ENCODE measurements around the gene SLC25A20. TPM values are rescaled to one million over a fixed set of nuclear protein-coding genes. Genes with fewer than 3 reads are reported as not detected.

The SLC25A20 gene
- total RNA-seq, 4 donors from 2014 or later, result 29.7 to 138 (median 68.9) TPM

DNA sequence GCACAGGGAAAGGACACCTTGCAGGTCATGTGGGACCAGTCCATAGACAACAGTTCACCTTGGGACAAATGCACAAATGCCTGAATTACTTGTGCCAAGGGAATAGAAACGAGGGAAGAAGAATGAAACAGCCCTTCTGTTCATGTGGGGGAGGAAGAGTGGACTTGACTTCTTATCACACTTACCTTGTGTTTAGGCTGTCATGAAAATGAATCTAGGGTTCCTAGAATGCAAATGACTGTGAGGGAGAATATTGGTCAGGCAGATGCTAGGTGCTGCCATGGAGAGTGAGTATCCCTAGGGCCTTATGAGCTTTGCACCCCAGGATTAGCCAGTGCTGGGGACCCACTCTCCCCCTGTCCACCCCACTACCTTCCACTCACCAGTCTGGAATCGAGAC, 40.0 kb downstream of the SLC25A20 start:
- DNase-seq, result no peak
- peaks cover 0 to 7% (median 0%) of the 10 kb centered on the region in 4 donors for H3K4me1 ChIP-seq
- no peak overlapping the region for H3K27ac ChIP-seq
- no peaks in the 10 kb centered on the region for H3K27me3 ChIP-seq
- no peaks in the 10 kb centered on the region for H3K9me3 ChIP-seq
- peaks cover 0 to 53% (median 0%) of the 10 kb centered on the region in 3 donors for H3K36me3 ChIP-seq
- TF ChIP-seq POLR2A (IDR thresholded peaks at IDR 0.05), result no peak
- TF ChIP-seq, protein P1, sequence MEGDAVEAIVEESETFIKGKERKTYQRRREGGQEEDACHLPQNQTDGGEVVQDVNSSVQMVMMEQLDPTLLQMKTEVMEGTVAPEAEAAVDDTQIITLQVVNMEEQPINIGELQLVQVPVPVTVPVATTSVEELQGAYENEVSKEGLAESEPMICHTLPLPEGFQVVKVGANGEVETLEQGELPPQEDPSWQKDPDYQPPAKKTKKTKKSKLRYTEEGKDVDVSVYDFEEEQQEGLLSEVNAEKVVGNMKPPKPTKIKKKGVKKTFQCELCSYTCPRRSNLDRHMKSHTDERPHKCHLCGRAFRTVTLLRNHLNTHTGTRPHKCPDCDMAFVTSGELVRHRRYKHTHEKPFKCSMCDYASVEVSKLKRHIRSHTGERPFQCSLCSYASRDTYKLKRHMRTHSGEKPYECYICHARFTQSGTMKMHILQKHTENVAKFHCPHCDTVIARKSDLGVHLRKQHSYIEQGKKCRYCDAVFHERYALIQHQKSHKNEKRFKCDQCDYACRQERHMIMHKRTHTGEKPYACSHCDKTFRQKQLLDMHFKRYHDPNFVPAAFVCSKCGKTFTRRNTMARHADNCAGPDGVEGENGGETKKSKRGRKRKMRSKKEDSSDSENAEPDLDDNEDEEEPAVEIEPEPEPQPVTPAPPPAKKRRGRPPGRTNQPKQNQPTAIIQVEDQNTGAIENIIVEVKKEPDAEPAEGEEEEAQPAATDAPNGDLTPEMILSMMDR (IDR thresholded peaks at IDR 0.05), result no peak
- no peak overlapping the region for H3K4me3 ChIP-seq

DNA sequence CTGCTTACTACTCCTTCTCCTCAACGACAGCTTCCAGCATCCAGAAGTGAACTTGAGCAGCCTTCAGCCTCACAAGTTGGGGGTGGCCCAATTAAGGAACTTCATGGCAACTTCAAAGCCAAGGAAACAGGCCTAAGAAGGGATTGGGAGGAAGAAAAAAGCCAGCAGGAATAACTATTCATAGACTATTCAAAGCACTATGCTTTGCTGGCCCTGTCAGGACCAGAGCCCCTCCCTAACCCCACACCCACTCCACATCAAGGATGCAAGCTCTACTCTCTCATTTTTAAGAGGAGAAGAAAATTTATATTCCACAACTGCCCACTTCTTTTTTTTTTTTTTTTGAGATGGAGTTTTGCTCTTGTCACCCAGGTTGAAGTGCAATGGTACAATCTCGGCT, 41.0 kb downstream of the SLC25A20 start:
- H3K36me3 ChIP-seq, result peaks cover 0 to 53% (median 0%) of the 10 kb centered on the region in 3 donors
- H3K27me3 ChIP-seq, result no peaks in the 10 kb centered on the region
- H3K4me1 ChIP-seq, result peaks cover 0 to 10% (median 0%) of the 10 kb centered on the region in 4 donors
- H3K27ac ChIP-seq, result no peak overlapping the region
- no peak overlapping the region for H3K4me3 ChIP-seq
- no peak for DNase-seq
- no peaks in the 10 kb centered on the region for H3K9me3 ChIP-seq
- TF ChIP-seq, protein P1 (IDR thresholded peaks at IDR 0.05), result no peak
- TF ChIP-seq POLR2A (IDR thresholded peaks at IDR 0.05), result no peak

DNA sequence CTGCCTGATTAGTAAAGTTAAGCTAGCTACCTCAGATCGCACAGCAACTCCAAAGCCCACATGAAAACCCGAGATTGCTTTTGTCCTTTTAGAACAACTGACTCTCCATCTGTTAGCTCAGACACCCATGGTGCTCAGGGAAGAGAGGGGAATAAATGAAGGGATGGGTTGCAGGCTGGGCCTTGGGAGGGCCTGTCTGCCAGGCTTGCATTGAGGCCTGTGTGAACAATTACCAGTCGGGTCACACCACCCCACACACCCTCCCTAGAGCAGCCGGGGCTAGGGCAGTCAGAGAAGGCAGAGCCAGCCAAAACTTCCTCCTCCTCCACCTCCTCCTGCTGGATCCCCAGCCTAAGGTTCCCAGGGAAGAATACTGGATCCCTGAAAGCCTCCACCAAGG, 42.2 kb downstream of the SLC25A20 start:
- Histone ChIP-seq H3K4me3 (no peak overlapping the region), H3K9me3 (no peaks in the 10 kb centered on the region), H3K27me3 (no peaks in the 10 kb centered on the region), H3K4me1 (peaks cover 0 to 10% (median 0%) of the 10 kb centered on the region in 4 donors), H3K27ac (peak overlapping the region in 2 of 4 donors; percentile 10 to 73), H3K36me3 (peaks cover 0 to 49% (median 0%) of the 10 kb centered on the region in 3 donors)
- TF ChIP-seq POLR2A (IDR thresholded peaks at IDR 0.05), result no peak
- TF ChIP-seq, protein P1 (IDR thresholded peaks at IDR 0.05), result no peak
- DNase-seq, result no peak

DNA sequence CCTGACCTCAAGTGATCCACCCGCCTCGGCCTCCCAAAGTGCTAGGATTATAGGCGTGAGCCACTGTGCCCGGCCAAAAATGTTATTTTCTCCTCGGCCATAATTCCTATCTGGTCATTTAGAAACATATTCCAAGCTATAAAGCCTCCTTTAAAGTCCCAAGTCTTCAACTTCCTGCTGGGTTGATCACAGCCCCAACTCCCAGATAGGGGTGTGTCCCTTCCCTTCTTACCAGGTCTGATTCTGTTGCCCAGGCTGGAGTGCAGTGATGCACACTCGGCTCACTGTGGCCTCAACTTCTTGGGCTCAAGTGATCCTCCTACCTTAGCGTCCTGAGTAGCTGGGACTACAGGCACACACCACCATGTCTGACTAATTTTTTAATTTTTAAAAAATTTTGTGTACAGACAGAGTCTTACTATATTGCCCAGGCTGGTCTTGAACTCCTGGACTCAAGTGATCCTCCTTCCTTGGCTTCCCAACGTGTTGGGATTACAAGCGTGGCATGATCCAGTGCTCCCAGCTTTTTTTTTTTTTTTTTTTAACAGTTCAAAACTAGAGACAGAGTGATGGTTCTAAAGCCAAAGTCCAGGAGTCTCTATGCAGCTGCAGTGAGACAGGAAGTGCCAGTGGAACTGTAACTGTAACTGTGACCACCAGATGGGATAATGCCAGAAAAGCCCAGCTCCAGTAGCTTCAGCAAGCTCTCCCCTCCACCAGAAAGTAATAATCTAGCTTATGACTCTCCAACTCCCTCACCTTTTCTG, 42.8 kb downstream of the SLC25A20 start:
- peak overlapping the region in 1 of 4 donors; percentile 73 for H3K27ac ChIP-seq

DNA sequence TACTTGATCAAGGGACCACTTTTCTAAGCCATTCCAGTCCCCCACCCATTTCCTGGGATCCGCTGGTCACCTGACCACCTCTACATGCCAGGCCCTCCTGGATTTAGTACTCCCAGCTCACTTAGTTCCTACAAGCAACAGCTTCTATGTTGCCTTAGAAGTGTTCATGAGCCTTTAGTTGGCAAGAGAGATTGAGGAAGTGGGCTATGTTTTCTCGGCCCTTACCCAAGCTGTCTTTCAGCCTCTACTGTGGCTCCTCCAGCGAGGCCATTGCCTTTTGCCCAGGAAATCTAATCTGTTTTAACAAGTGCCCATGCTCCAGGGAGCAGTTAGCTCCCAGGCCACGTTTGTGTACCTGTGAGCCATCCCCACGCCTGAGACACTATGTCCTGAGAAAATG, 46.5 kb downstream of the SLC25A20 start:
- DNase-seq, result peak in 1 of 3 donors; percentile 18
- no peak for TF ChIP-seq POLR2A (IDR thresholded peaks at IDR 0.05)
- TF ChIP-seq, protein P1 (IDR thresholded peaks at IDR 0.05), result no peak
- H3K27me3 ChIP-seq, result no peaks in the 10 kb centered on the region
- no peaks in the 10 kb centered on the region for H3K9me3 ChIP-seq
- peaks cover 0 to 10% (median 0%) of the 10 kb centered on the region in 4 donors for H3K4me1 ChIP-seq
- peak overlapping the region in 1 of 4 donors; percentile 33 for H3K27ac ChIP-seq
- H3K4me3 ChIP-seq, result no peak overlapping the region
- H3K36me3 ChIP-seq, result peaks cover 0 to 8% (median 0%) of the 10 kb centered on the region in 3 donors

More for the DNA sequence above, 42.8 kb downstream of the SLC25A20 start:
- Histone ChIP-seq H3K4me3 (no peak overlapping the region), H3K36me3 (peaks cover 0 to 44% (median 0%) of the 10 kb centered on the region in 3 donors), H3K9me3 (no peaks in the 10 kb centered on the region), H3K27me3 (no peaks in the 10 kb centered on the region), H3K4me1 (peaks cover 0 to 10% (median 0%) of the 10 kb centered on the region in 4 donors)
- TF ChIP-seq, protein P1 (IDR thresholded peaks at IDR 0.05), result peak in 3 of 6 experiments; percentile 25 to 38 (median 29)
- no peak for TF ChIP-seq POLR2A (IDR thresholded peaks at IDR 0.05)
- no peak for DNase-seq

Measured in Peyer's patch (tissue), 4 donors.